Measurements from ENCODE around the gene PSG11.

PSG11 gene

DNA sequence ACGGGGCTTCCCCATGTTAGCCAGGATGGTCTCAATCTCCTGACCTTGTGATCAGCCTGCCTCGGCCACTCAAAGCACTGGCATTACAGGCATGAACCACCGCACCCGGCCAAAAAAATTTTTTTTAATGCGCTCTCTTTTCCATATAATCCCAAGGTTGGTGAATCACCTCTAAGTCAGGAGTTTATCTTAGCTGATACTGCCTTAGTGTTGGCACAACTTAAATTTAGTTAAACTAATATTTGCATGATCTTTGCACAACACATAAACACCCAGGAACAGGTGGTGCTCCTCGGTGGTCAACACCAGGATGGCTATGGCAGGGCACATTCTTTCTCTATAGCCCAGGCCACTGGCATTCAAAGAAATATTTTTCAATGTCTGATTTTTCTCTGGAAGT lies 65.2 kb downstream of the PSG11 start:
- H3K4me3 ChIP-seq (replicated peaks; ENCODE audit: low read depth, low read length) = no peak overlapping the region
- no peak for DNase-seq (ENCODE audit: extremely low read depth, low read depth)
- TF ChIP-seq, protein P1, sequence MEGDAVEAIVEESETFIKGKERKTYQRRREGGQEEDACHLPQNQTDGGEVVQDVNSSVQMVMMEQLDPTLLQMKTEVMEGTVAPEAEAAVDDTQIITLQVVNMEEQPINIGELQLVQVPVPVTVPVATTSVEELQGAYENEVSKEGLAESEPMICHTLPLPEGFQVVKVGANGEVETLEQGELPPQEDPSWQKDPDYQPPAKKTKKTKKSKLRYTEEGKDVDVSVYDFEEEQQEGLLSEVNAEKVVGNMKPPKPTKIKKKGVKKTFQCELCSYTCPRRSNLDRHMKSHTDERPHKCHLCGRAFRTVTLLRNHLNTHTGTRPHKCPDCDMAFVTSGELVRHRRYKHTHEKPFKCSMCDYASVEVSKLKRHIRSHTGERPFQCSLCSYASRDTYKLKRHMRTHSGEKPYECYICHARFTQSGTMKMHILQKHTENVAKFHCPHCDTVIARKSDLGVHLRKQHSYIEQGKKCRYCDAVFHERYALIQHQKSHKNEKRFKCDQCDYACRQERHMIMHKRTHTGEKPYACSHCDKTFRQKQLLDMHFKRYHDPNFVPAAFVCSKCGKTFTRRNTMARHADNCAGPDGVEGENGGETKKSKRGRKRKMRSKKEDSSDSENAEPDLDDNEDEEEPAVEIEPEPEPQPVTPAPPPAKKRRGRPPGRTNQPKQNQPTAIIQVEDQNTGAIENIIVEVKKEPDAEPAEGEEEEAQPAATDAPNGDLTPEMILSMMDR (IDR thresholded peaks at IDR 0.05; ENCODE audit: low read depth, low read length, missing control alignments) = no peak

All from HFF-Myc (cell line).